Breast epithelium (tissue), 3 donors: ENCODE results near the gene FBXL7.

Experiments
- POLR2AphosphoS5 ChIP-seq, 3 donors: sonication (generic); formaldehyde crosslinking; IDR thresholded peaks; one replicate each; pipeline ENCODE4 v1.6.1; 2017; ENCODE audit warnings: antibody characterized with exemption in 3 of 3
- TF ChIP-seq, protein P1 (sequence below), 3 donors: fragments of 450-650 bp; IDR thresholded peaks; one replicate each; pipeline ENCODE4 v1.5.1; 2016 to 2017; ENCODE audit warnings: antibody characterized with exemption in 3 of 3, mild to moderate bottlenecking in 3 of 3, moderate library complexity in 3 of 3

DNA sequence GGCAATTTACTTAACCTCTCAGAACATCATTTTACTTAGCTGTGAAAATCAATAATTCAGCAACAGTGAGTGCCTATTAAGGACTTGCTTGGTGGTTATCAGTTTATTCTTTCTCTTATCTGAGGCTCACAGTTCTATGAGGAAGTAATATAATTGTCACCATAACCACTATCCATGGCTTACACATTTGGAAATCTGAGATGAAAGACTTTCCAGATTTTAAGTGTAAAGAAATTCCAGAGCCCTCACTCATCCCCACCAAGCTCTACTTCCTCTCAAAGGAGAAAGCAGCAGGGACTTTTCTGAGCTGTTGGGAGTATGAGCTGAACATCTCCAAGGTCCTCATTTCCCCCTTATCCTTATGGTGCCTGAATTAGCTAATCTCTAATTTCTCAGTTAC is 321.5 kb downstream of the FBXL7 start:
- TF ChIP-seq, protein P1, sequence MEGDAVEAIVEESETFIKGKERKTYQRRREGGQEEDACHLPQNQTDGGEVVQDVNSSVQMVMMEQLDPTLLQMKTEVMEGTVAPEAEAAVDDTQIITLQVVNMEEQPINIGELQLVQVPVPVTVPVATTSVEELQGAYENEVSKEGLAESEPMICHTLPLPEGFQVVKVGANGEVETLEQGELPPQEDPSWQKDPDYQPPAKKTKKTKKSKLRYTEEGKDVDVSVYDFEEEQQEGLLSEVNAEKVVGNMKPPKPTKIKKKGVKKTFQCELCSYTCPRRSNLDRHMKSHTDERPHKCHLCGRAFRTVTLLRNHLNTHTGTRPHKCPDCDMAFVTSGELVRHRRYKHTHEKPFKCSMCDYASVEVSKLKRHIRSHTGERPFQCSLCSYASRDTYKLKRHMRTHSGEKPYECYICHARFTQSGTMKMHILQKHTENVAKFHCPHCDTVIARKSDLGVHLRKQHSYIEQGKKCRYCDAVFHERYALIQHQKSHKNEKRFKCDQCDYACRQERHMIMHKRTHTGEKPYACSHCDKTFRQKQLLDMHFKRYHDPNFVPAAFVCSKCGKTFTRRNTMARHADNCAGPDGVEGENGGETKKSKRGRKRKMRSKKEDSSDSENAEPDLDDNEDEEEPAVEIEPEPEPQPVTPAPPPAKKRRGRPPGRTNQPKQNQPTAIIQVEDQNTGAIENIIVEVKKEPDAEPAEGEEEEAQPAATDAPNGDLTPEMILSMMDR (IDR thresholded peaks at IDR 0.05), result no peak
- TF ChIP-seq POLR2AphosphoS5 (IDR thresholded peaks at IDR 0.05), result no peak
